SK-N-MC (cell line): ENCODE results near the gene UGDH.
A peak's percentile ranks its signal among the peaks of the same experiment; 100 is the strongest.
"Not testable (repeated sequence)": the region's sequence is repeated elsewhere in the genome, so short reads cannot be mapped to it uniquely, and the experiment has no call there.

Experiments used
- DNase-seq: peaks from one replicate; pipeline ENCODE4 v3.0.0-alpha.2; 2011; ENCODE audit warnings: low read depth, low spot score
- H3K27ac ChIP-seq: fragments of 200-600 bp; sonication (generic); 2 replicates; pipeline ENCODE4 v1.5.1; 2016; ENCODE audit warnings: mixed run types
- H3K36me3 ChIP-seq: fragments of 200-600 bp; sonication (generic); 2 replicates; pipeline ENCODE4 v1.6.1; 2017; ENCODE audit warnings: antibody characterized with exemption, low read length, mixed read lengths; ENCODE audit not compliant: insufficient read depth
- H3K4me3 ChIP-seq: fragments of 200-600 bp; sonication (generic); 2 replicates; pipeline ENCODE4 v1.5.1; 2016
- H3K9ac ChIP-seq: fragments of 200-600 bp; sonication (generic); 2 replicates; pipeline ENCODE4 v1.8.0; 2017; ENCODE audit warnings: mixed run types, mixed read lengths; ENCODE audit not compliant: insufficient read length
- H3K9me3 ChIP-seq: fragments of 200-600 bp; sonication (generic); 2 replicates; pipeline ENCODE4 v1.6.1; 2017; ENCODE audit warnings: low read depth, mild to moderate bottlenecking, antibody characterized with exemption, low read length, moderate library complexity, mixed read lengths
- EZH2 ChIP-seq: fragments of 200-600 bp; sonication (generic); IDR thresholded peaks from one replicate; pipeline ENCODE4 v1.6.1; 2017; ENCODE audit warnings: antibody characterized with exemption
- FOXP2 ChIP-seq: optimal IDR thresholded peaks from 2 replicates; pipeline ENCODE3; 2011; ENCODE audit warnings: mild to moderate bottlenecking, moderate library complexity; ENCODE audit not compliant: insufficient read depth; ENCODE audit errors: extremely low read length, control extremely low read depth
- POLR2AphosphoS5 ChIP-seq: IDR thresholded peaks from 2 replicates; pipeline ENCODE4 v1.6.1; 2012; ENCODE audit warnings: mild to moderate bottlenecking, low read depth, low read length, borderline replicate concordance

The UGDH gene

GRCh38 chr4:39469429-39470077 lies 57.7 kb downstream of the UGDH start:
- Histone ChIP-seq H3K9me3 (no peaks in the 10 kb centered on the region), H3K4me3 (no peak overlapping the region), H3K27ac (peak overlapping the region; percentile 84), H3K36me3 (peaks cover 48% of the 10 kb centered on the region), H3K9ac (peak overlapping the region; percentile 75)
- DNase-seq, result peak; percentile 88
- 0 out of 2 replicates have a peak, but pooled peaks have one; percentile 27 for TF ChIP-seq POLR2AphosphoS5
- no peak for TF ChIP-seq EZH2

GRCh38 chr4:39467464-39467863 lies 59.8 kb downstream of the UGDH start:
- H3K27ac ChIP-seq, result peak overlapping the region; percentile 91

GRCh38 chr4:39466747-39467146 lies 60.5 kb downstream of the UGDH start:
- H3K9ac ChIP-seq, result peak overlapping the region; percentile 70
- TF ChIP-seq FOXP2 (no peak), POLR2AphosphoS5 (no peak), EZH2 (no peak)
- peaks cover 46% of the 10 kb centered on the region for H3K36me3 ChIP-seq
- H3K4me3 ChIP-seq, result peak overlapping the region; percentile 48
- H3K9me3 ChIP-seq, result no peaks in the 10 kb centered on the region
- H3K27ac ChIP-seq, result peak overlapping the region; percentile 91
- peak; percentile 68 for DNase-seq

More at GRCh38 chr4:39467464-39467863, 59.8 kb downstream of the UGDH start:
- DNase-seq, result no peak
- Histone ChIP-seq H3K9me3 (no peaks in the 10 kb centered on the region), H3K4me3 (peak overlapping the region; percentile 32; the same call in 1 of the 2 replicates), H3K36me3 (peaks cover 51% of the 10 kb centered on the region), H3K9ac (peak overlapping the region; percentile 70)
- TF ChIP-seq POLR2AphosphoS5 (no peak), EZH2 (no peak), FOXP2 (no peak)

GRCh38 chr4:39464886-39465501 lies 62.2 kb downstream of the UGDH start:
- H3K4me3 ChIP-seq, result no peak overlapping the region
- no peak for DNase-seq
- H3K36me3 ChIP-seq, result peaks cover 41% of the 10 kb centered on the region
- no peak overlapping the region for H3K9ac ChIP-seq
- H3K9me3 ChIP-seq, result no peaks in the 10 kb centered on the region
- TF ChIP-seq POLR2AphosphoS5, result no peak
- no peak for TF ChIP-seq FOXP2
- no peak for TF ChIP-seq EZH2
- H3K27ac ChIP-seq, result peak overlapping the region; percentile 91

DNA sequence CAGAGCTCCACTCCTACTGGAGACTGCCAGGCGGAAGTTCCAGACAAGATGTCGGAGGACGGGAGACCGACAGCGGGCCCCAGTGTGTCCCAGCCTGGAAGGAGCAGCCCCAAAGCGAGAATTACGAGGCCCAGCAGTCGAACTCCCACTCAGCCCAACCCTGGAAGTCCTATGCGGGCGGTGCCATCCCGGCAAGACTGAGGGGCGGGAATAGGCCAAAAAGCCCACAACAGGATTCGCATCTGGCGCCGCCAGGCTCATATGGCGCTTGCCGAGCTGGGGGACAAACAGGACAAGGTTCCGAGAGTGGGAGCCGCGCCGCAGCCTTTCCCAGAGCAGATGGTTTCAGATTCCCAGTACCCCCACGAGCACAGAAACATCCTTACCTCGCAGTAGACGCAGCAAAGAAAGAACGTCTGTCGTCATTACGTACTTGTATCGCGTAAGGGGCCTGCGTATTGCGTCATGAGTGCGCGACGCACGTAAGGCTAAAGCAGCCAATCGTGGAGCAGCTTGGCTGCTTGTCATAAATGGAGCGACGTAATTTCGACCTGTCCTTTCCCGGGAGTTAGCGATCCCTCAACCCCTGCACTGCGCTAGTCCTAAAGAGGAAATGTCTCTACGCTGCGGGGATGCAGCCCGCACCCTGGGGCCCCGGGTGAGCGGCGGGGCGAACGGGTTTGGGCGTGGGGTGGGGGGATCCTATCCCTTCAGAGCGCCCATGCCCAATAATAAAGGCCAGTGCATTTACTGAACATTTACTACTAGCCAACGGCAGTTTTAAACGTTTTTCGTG lies 68.5 kb downstream of the UGDH start, which contains the start of the genes LIAS and RPL9:
Gene LIAS (plus strand): TSS at position 552 of the 796 bp plus-strand sequence. CDS start 62 bp downstream, at position 614.
Gene RPL9 (minus strand): TSS at position 418 of the 796 bp plus-strand sequence. CDS start 483 bp downstream, outside the sequence.
- Histone ChIP-seq H3K9ac (peak within 1 kb of the TSS; percentile 97), H3K27ac (peak within 1 kb of the TSS; percentile 96), H3K36me3 (peaks cover 59% of the 10 kb centered on the region), H3K4me3 (peak within 1 kb of the TSS; percentile 99), H3K9me3 (no peaks in the 10 kb centered on the region)
- TF ChIP-seq EZH2 (no peak), POLR2AphosphoS5 (peak; percentile 99), FOXP2 (no peak)
- peak; percentile 98 for DNase-seq

DNA sequence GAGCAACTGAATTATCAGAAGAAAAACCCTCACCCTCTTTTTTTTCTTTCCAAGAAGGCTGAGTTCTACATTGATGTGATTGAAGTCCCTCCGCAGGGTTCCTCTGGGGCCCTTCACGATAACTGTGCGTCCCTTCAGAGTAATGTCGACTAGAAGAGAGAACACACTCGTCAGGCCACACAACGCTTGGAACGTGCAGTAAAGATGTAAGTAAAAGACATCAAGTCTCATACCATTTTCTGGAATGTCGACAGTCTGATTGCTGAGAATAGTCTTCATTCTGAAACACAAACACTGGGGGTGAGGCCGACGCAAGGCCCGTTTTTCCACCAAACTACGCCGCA lies 69.1 kb downstream of the UGDH start:
- Histone ChIP-seq H3K4me3 (peak overlapping the region; percentile 99), H3K27ac (peak overlapping the region; percentile 96), H3K9ac (peak overlapping the region; percentile 92), H3K36me3 (peaks cover 60% of the 10 kb centered on the region)
- H3K9me3 ChIP-seq, DNase-seq: not testable (repeated sequence)

DNA sequence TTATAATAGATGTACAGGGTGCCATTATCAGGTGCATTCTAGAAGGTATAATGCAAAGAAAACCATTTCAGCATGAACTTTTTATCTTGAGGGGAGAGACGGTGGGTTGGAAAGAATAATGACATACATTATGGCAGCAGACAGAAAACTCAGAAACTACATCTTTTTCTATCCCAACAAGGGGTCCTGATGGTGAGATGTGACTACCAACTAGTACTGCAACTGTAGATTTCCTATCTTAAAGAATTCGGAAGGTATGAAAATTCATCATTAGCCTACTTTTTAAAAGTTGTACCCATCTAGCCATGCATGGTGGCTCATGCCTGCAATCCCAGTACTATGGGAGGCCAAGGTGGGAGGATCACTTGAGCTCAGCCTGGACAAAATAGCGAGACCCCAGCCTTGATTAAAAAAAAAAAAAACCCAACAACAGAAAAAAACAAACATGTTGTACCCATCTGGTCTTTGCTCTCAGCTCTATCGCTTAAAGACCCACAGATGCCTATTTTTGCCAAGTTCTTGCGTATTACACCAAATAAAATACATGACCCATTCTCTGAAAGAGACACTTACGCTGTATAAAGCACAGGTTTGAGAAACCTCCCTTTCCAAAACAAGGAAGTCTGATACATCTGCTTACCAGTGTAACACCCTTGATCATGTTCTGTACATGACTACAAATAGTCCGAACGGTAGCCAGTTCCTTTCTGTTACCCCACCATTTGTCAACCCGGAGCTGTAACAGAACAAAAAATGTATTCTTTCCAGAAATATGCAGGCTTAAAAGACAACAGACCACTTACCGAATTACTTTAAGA lies 70.1 kb downstream of the UGDH start:
- H3K9ac ChIP-seq, result peak overlapping the region; percentile 92
- no peak for DNase-seq
- no peaks in the 10 kb centered on the region for H3K9me3 ChIP-seq
- H3K4me3 ChIP-seq, result peak overlapping the region; percentile 99
- H3K27ac ChIP-seq, result peak overlapping the region; percentile 96
- TF ChIP-seq FOXP2 (no peak), POLR2AphosphoS5 (0 out of 2 replicates have a peak, but pooled peaks have one; percentile 14), EZH2 (no peak)
- peaks cover 70% of the 10 kb centered on the region for H3K36me3 ChIP-seq
